Measurements from ENCODE around the gene RBM46. TPM values are rescaled to one million over a fixed set of nuclear protein-coding genes. Genes with fewer than 3 reads are reported as not detected.
"Not testable (repeated sequence)": the region's sequence is repeated elsewhere in the genome, so short reads cannot be mapped to it uniquely, and the experiment has no call there.

The RBM46 gene
- total RNA-seq, 1 donor from 2014 or later, result not detected

DNA sequence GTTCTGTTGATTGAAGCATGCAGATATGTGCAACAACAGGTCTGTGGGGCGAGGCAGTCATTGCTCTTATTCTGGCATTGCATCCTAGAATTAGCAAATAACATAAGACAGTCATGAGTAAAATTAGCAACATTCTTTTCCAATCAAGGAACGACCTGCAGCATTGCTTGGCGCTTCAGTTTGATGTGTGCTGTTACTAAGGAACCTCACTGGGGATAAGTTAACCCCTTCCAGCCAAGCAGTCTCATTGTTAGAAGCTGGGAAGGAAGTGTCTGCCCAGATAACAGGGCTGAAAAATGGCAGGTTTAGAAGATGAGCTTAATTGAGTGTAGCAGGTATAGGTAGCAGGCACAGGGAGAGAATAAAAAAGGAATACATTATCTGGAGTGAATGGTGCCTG, 55.4 kb downstream of the RBM46 start:
- ATAC-seq, result no peak

DNA sequence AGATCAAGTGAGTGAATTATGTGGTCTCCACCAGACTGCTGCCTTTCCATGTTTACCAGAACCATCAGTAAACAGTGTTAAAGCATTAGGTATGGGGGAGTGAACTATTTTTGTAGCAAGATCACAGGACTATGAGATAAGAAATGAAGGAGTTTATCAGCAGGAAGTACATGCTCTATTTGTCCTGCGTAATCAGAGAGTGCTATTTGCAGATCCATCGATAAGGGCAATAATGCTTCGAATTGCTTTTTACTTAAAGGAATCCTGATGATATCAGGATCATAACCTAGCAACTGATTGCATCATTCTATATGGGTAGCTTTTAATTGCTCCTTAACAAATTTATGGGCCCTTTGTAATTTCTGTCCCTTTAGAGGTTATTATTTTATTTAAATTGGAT, 57.1 kb downstream of the RBM46 start:
- no peak for ATAC-seq

DNA sequence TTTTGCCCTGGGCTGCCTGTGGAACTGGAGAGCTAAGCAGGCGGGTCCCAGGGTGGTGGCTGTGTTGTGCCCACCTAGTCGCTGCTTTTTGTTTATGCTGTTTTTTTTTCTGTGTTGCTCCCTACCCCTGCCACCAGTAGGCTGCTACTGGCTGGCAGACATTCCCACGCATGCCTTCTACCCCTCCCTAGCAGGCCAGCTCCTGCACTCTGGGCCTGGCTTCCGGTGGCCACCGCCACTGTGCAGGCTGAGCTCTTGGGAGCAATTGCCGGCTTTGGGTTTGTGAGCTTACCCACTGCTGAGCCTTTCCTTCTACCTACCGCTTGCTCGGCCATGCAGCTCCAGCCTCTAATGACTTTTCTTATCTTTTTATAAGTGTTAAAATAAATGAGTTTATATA, 57.6 kb downstream of the RBM46 start:
- ATAC-seq, result no peak

DNA sequence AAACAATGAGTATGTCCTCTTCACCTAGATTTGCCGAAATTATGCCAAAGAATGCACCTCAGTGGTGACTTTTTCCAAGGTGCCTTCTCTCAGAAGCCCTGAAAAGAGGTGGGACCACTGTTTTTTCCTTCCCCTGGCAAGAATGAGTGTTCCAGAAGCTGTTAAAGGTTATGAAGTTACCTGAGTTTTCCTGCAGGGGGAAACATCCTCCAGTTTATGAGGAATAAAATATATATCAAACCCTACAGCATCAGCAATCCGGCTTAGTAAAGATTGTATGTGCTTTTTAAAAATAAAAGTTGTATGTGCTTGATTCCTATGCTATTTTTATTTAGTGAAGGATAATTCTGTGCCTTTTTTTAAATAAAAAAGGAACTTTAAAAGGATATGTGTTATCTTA, 73.3 kb downstream of the RBM46 start:
- ATAC-seq, result no peak

DNA sequence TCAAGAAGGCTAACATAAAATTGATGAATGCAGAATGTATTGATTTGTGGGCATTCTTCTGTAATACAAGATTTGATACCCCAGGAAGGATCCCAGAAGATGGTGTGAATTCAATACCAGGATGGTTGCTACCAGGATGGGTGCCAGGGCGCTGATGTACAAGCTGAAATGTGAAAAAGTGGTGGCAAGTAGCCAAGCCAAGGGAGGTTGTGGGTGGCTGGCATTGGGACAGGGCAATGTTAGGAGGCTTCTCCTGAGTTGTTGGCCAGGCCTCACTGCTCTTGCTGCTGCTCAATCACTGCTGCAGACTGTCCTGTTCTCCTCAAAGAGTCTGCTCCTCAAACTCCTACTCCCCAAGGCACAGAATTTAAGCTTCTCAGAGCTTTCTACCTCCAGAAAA, 77.1 kb downstream of the RBM46 start:
- no peak for ATAC-seq

DNA sequence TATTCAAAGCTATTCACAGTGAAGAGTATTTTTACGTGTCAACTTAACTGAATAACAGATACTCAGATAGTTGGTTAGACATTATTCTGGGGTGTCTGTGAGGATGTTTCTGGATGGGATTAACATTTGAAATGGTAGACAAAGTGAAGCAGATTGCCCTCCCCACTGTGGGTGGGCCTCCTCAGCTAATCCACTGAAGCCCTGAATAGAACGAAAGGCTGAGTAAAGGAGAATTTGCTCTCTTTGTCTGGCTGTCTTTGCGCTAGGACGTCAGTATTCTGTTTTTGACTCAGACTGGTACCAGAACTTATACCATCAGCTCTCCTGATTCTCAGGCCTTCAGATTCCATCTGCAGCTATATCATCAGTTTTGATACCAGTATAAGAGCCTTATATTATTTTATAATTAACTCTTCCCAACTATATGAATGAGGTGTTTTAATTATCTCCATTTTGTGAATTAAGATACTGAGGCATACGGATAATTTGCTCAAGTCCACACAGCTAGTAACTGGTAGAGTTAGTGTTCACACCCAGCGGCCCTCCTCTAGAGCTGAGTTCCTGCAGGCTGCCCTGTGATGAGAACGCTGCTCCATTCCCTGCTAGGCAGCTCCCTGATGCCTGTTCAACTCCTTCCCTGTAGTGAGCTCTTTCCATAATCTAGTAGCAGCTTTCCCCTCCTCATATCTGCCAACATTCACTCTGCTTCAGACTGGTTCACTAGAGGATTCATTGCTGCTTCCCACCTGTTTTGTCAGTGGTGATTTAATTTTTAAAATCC, 87.5 kb downstream of the RBM46 start:
- ATAC-seq, result no peak

DNA sequence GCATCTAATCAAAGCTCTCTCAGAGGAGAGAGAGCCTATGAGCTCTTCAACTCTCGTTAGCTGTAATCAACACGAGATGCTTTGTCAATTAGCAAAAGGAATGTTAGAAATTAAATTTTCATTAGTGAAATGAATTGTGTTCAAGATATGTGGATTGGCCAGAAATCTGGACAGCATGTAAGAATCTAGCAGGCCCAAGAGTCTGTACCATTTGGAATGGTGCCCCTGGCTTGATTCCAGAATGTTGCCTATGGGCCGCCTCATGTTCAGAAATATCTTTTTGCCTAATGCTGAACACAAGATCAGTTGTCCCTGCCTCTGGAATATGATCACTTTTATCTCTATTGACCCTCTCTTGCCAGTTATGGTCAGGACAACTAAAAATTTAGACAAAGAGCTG, 88.2 kb downstream of the RBM46 start:
- no peak for ATAC-seq

DNA sequence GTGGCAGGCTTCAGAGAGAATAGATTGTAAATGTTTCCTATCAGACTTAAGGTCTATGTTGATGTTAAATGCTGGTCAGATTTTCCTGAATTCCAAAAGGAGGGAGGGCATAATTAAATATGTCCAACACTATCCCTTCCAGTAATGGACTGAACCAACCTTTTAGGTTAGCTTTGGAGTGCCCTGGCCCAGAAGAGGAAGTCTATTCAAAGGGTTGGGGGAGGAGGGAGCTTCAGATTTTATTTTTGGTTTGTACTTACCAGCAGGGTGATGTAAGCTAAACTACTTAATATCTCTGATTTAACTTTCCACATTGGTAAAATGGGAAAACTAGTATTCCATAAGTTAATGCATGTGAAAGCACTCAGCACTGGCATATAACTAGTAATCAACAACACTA, 91.1 kb downstream of the RBM46 start:
- no peak for ATAC-seq

DNA sequence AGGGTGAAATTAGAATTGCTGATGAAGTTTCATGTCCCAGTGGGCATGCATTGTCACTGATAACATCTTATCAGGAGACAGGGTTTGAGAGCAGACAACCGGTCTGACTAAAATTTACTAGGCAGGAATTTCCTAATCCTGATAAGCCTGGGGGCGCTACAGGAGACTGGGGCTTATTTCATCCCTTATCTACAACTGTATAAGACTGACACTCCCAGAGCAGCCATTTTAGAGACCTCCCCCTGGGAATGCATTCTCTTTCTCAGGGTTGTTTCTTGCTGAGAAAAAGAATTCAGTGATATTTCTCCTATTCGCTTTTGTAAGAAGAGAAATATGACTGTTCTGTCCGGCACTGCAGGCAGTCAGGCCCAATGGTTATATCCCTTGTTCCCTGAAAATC, 93.0 kb downstream of the RBM46 start:
- not testable (repeated sequence) for ATAC-seq

DNA sequence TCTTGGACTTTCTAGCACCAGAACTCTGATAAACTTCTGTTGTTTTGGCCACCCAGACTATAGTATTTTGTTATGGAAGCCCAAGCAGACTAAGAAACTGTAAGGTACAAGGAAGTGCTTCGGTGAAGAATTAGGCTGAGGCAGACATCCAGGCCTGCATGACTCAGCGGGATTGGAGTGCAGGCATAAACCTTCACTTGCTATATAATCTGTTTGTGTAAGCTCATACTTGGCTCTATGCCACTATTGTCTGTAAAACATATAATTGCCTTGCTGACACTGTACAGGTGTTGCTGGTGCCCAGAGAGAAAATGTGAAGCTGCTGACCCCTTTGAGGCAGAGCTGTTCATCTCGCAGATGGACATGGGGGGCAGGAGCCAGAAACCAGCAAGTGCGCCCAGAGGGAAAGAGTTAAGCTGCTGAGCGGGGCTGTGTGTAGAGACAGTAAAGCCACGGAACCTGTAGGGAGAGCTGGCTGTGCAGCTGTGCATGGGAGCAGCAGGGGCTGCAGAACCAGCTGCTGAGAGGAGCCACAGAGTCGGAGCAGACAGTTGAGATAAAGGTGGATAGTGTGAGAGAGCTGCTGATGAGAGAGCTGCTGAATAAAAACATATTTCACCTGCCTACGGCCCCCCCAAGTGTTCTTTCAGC, 96.2 kb downstream of the RBM46 start:
- ATAC-seq, result peak; percentile 77

Other genes with a start within 250 kb of the RBM46 start
- 77.9 TPM for gene PLRG1, start 230.9 kb upstream of the RBM46 start, total RNA-seq
- 0.52 TPM for gene FGB, start 218.3 kb upstream of the RBM46 start, total RNA-seq
- gene FGA, start 190.5 kb upstream of the RBM46 start, total RNA-seq, result 0.64 TPM
- gene FGG, start 168.6 kb upstream of the RBM46 start, total RNA-seq, result 0.64 TPM
- 0.76 TPM for gene LRAT, start 37.3 kb upstream of the RBM46 start, total RNA-seq